ENCODE data around the gene IVNS1ABP. TPM values are rescaled to one million over a fixed set of nuclear protein-coding genes. Genes with fewer than 3 reads are reported as not detected.

Gene IVNS1ABP
- total and polyA plus RNA-seq, 2 donors (not counting 3 experiments of a cell fraction or from before 2014, with no cell fraction given), result 26.3 to 81.6 TPM

DNA sequence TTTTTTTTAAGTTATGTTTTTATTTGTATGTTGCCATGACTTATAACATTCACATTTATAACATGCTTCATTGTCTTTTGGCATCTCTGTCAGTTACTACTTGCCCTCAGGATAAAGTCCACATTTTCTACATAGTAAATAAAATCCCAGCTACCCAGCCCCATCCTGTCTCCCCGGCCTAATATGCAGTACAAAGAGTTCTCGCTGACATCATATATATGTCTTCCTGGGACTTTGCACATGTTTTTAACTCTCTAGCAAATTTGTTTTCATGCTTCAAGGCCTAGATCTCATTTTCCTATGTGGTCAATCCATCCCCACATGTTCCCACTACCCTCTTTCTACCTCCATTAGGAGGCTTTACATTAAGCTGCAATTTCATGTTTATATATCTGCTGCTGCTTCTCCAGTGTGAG is 33.0 kb upstream of the IVNS1ABP start:
- Histone ChIP-seq H3K79me2 (ENCODE audit: control insufficient read depth, insufficient read depth, low read length) (no peaks in the 10 kb centered on the region), H3K27ac (ENCODE audit: insufficient read depth, low read depth, low read length) (no peak overlapping the region), H3K36me3 (ENCODE audit: control insufficient read depth in 2 of 2, extremely low read depth in 1 of 2, insufficient read depth in 2 of 2, low read length in 2 of 2) (no peaks in the 10 kb centered on the region), H3K9me1 (replicated peaks; ENCODE audit: control insufficient read depth, extremely low read depth, insufficient read depth, low read length) (no peaks in the 10 kb centered on the region), H2AFZ (ENCODE audit: low read depth, low read length) (no peak overlapping the region), H4K20me1 (replicated peaks; ENCODE audit: control insufficient read depth, extremely low read depth, insufficient read depth, low read length) (no peaks in the 10 kb centered on the region), H3K9me3 (replicated peaks; ENCODE audit: control insufficient read depth, insufficient read depth, low read length) (no peaks in the 10 kb centered on the region), H3K4me2 (ENCODE audit: insufficient read depth, low read length) (no peak overlapping the region), H3K9ac (replicated peaks; ENCODE audit: extremely low read depth, insufficient read depth, low read length) (no peak overlapping the region), H3K4me3 (replicated peaks in 1 of 3; ENCODE audit: insufficient read depth in 1 of 3, low read depth in 1 of 3, low read length in 3 of 3) (no peak overlapping the region), H3K4me1 (ENCODE audit: control insufficient read depth, extremely low read depth, insufficient read depth, low read length) (no peaks in the 10 kb centered on the region), H3K27me3 (ENCODE audit: control insufficient read depth in 2 of 2, insufficient read depth in 2 of 2, low read length in 2 of 2) (no peaks in the 10 kb centered on the region)
- dilution Hi-C loops (cut with MboI; ENCODE audit: extremely low pct_ligation_motif_present, low sequenced_read_pairs), result no loop called here
- POLR2A ChIA-PET, result no interaction called here
- BruUV-seq (replicated peaks), result no TSS peak
- intact Hi-C loops (cut with micrococcal nuclease), result no loop called here
- CTCF ChIA-PET, result no interaction called here
- FAIRE-seq, result no peak
- TF ChIP-seq GATA2 (IDR thresholded peaks at IDR 0.05; ENCODE audit: insufficient read depth, insufficient read length, low read depth, low read length) (no peak), POLR2AphosphoS5 (IDR thresholded peaks at IDR 0.05; ENCODE audit: insufficient read depth, low read depth, low read length) (no peak), EZH2 (IDR thresholded peaks at IDR 0.05; ENCODE audit: borderline replicate concordance, low read depth, low read length, severe bottlenecking) (no peak), FOS (IDR thresholded peaks at IDR 0.05; ENCODE audit: borderline replicate concordance, insufficient read depth, low read length) (no peak)
- TF ChIP-seq, protein P1, sequence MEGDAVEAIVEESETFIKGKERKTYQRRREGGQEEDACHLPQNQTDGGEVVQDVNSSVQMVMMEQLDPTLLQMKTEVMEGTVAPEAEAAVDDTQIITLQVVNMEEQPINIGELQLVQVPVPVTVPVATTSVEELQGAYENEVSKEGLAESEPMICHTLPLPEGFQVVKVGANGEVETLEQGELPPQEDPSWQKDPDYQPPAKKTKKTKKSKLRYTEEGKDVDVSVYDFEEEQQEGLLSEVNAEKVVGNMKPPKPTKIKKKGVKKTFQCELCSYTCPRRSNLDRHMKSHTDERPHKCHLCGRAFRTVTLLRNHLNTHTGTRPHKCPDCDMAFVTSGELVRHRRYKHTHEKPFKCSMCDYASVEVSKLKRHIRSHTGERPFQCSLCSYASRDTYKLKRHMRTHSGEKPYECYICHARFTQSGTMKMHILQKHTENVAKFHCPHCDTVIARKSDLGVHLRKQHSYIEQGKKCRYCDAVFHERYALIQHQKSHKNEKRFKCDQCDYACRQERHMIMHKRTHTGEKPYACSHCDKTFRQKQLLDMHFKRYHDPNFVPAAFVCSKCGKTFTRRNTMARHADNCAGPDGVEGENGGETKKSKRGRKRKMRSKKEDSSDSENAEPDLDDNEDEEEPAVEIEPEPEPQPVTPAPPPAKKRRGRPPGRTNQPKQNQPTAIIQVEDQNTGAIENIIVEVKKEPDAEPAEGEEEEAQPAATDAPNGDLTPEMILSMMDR (IDR thresholded peaks at IDR 0.05; ENCODE audit: extremely low read depth in 1 of 2, insufficient read depth in 1 of 2, low read depth in 1 of 2, low read length in 2 of 2), result no peak
- DNase-seq (ENCODE audit: low read depth, low spot score), result no peak

DNA sequence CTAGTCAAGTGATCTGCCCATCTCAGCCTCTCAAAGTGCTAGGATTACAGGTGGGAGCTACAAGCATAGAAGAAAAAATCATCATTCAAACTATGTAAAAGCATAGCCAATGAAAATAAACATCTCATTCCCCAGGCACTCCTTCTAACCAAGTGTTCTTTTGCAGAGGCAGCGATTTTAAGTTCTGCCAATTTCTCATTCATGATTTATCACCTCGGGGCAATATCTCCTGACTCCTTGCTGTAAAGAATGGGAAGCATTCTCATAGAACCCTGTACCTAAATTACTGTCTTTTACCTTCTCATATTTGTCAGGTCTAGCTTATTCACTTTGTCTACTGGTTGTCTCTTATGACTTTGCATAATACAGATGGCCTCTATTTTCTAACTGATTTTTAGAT is 32.5 kb upstream of the IVNS1ABP start:
- no peak for FAIRE-seq
- Histone ChIP-seq H3K4me2 (ENCODE audit: insufficient read depth, low read length) (no peak overlapping the region), H3K36me3 (ENCODE audit: control insufficient read depth in 2 of 2, extremely low read depth in 1 of 2, insufficient read depth in 2 of 2, low read length in 2 of 2) (no peaks in the 10 kb centered on the region), H3K27ac (ENCODE audit: insufficient read depth, low read depth, low read length) (no peak overlapping the region), H3K79me2 (ENCODE audit: control insufficient read depth, insufficient read depth, low read length) (no peaks in the 10 kb centered on the region), H4K20me1 (replicated peaks; ENCODE audit: control insufficient read depth, extremely low read depth, insufficient read depth, low read length) (no peaks in the 10 kb centered on the region), H3K4me3 (replicated peaks in 1 of 3; ENCODE audit: insufficient read depth in 1 of 3, low read depth in 1 of 3, low read length in 3 of 3) (no peak overlapping the region), H3K9me1 (replicated peaks; ENCODE audit: control insufficient read depth, extremely low read depth, insufficient read depth, low read length) (no peaks in the 10 kb centered on the region), H2AFZ (ENCODE audit: low read depth, low read length) (no peak overlapping the region), H3K27me3 (ENCODE audit: control insufficient read depth in 2 of 2, insufficient read depth in 2 of 2, low read length in 2 of 2) (no peaks in the 10 kb centered on the region), H3K4me1 (ENCODE audit: control insufficient read depth, extremely low read depth, insufficient read depth, low read length) (no peaks in the 10 kb centered on the region), H3K9me3 (replicated peaks; ENCODE audit: control insufficient read depth, insufficient read depth, low read length) (no peaks in the 10 kb centered on the region), H3K9ac (replicated peaks; ENCODE audit: extremely low read depth, insufficient read depth, low read length) (no peak overlapping the region)
- intact Hi-C loops (cut with micrococcal nuclease) (no loop called here), dilution Hi-C loops (cut with MboI; ENCODE audit: extremely low pct_ligation_motif_present, low sequenced_read_pairs) (no loop called here)
- ChIA-PET POLR2A (no interaction called here), CTCF (interaction anchor here (2.5 kb wide), 1 partner anchor 12 kb away, joined by 10 read pairs; no protein-coding TSS in a partner anchor)
- DNase-seq (ENCODE audit: low read depth, low spot score), result no peak
- TF ChIP-seq POLR2A (IDR thresholded peaks at IDR 0.05; ENCODE audit: low read depth, low read length), result no peak
- TF ChIP-seq, protein P1 (IDR thresholded peaks at IDR 0.05; ENCODE audit: extremely low read depth in 1 of 2, insufficient read depth in 1 of 2, low read depth in 1 of 2, low read length in 2 of 2), result no peak
- TF ChIP-seq GATA2 (IDR thresholded peaks at IDR 0.05; ENCODE audit: insufficient read depth, insufficient read length, low read depth, low read length), result no peak
- no peak for TF ChIP-seq POLR2AphosphoS5 (IDR thresholded peaks at IDR 0.05; ENCODE audit: insufficient read depth, low read depth, low read length)
- TF ChIP-seq, protein P2, sequence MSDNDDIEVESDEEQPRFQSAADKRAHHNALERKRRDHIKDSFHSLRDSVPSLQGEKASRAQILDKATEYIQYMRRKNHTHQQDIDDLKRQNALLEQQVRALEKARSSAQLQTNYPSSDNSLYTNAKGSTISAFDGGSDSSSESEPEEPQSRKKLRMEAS (IDR thresholded peaks at IDR 0.05; ENCODE audit: insufficient read depth, insufficient read length), result no peak
- TF ChIP-seq JUN (IDR thresholded peaks at IDR 0.05; ENCODE audit: borderline replicate concordance, insufficient read depth, insufficient read length, low read depth), result no peak
- no TSS peak for BruUV-seq (replicated peaks)

Data from endothelial cell of umbilical vein (primary cell).